ENCODE measurements around the gene OGFOD2.

- TF ChIP-seq POLR2AphosphoS5 (IDR thresholded peaks at IDR 0.05), result no peak
- TF ChIP-seq CTCF (IDR thresholded peaks at IDR 0.05), result no peak
- TF ChIP-seq POLR2A (IDR thresholded peaks at IDR 0.05), result no peak
Measured at GRCh38 chr12:122958198-122958888, 16.7 kb upstream of the OGFOD2 start.
